GM19023 (cell line): ENCODE results near the gene KIAA0753.
A peak's percentile ranks its signal among the peaks of the same experiment; 100 is the strongest.

Experiments used
- ATAC-seq: cut with Tn5 transposase; IDR thresholded peaks from one replicate; pipeline ENCODE4 v1.9.1; 2021; ENCODE audit warnings: mild to moderate bottlenecking, moderate library complexity; ENCODE audit not compliant: unreplicated experiment

KIAA0753 gene

GRCh38 chr17:6640536-6641246, at the start of gene KIAA0753, which contains the start of gene TXNDC17:
KIAA0753 (minus strand) TSS chr17:6640711; CDS start chr17:6635103, 5,608 bp downstream.
TXNDC17 (plus strand) TSS chr17:6641060; CDS start chr17:6641083, 23 bp downstream.
- ATAC-seq, result peak; percentile 83

- ATAC-seq, result no peak
These were observed 48.4 kb upstream of the KIAA0753 start for GRCh38 chr17:6688944-6689343.

GRCh38 chr17:6686026-6686425, 45.5 kb upstream of the KIAA0753 start:
- no peak for ATAC-seq

- ATAC-seq, result no peak
These were observed 44.6 kb upstream of the KIAA0753 start for GRCh38 chr17:6684881-6685767.

GRCh38 chr17:6684460-6684783, 43.9 kb upstream of the KIAA0753 start:
- no peak for ATAC-seq

- ATAC-seq, result no peak
These were observed 43.4 kb upstream of the KIAA0753 start for GRCh38 chr17:6683730-6684459.

GRCh38 chr17:6683081-6683684, 42.7 kb upstream of the KIAA0753 start:
- no peak for ATAC-seq

GRCh38 chr17:6682339-6682738, 41.8 kb upstream of the KIAA0753 start:
- ATAC-seq, result no peak

- ATAC-seq, result no peak
These were observed 41.2 kb upstream of the KIAA0753 start for GRCh38 chr17:6681671-6682070.

- ATAC-seq, result no peak
These were observed 40.7 kb upstream of the KIAA0753 start for GRCh38 chr17:6681176-6681575.

- ATAC-seq, result no peak
These were observed 38.7 kb upstream of the KIAA0753 start for GRCh38 chr17:6679241-6679640.

GRCh38 chr17:6677946-6678345, 37.4 kb upstream of the KIAA0753 start:
- ATAC-seq, result no peak

GRCh38 chr17:6677158-6677831, 36.8 kb upstream of the KIAA0753 start:
- no peak for ATAC-seq

GRCh38 chr17:6676802-6677157, 36.3 kb upstream of the KIAA0753 start:
- ATAC-seq, result no peak

- ATAC-seq, result no peak
These were observed 34.8 kb upstream of the KIAA0753 start for GRCh38 chr17:6675201-6675825.

- no peak for ATAC-seq
These were observed 34.1 kb upstream of the KIAA0753 start for GRCh38 chr17:6674586-6674985.

- no peak for ATAC-seq
These were observed 30.9 kb upstream of the KIAA0753 start for GRCh38 chr17:6671431-6671830.

GRCh38 chr17:6670999-6671398, 30.5 kb upstream of the KIAA0753 start:
- no peak for ATAC-seq

- no peak for ATAC-seq
These were observed 30.1 kb upstream of the KIAA0753 start for GRCh38 chr17:6670571-6670970.
